Activated T-cell treated with anti-CD3 and anti-CD28 coated beads, Interleukin-2, amount 50 U/mL, for 72 hours (primary cell): ENCODE results near the gene MYBBP1A. TPM values are rescaled to one million over a fixed set of nuclear protein-coding genes. Genes with fewer than 3 reads are reported as not detected.

Experiments used
- ATAC-seq, 2 donors: fragments of 150-1000 bp; cut with Tn5 transposase; replicated peaks in 1 of 2; 2 replicates each; pipeline ENCODE4 v1.10.0; 2021; ENCODE audit warnings: moderate library complexity in 2 of 2, mild to moderate bottlenecking in 1 of 2
- DNase-seq, 2 donors: peaks; one replicate each; pipeline ENCODE4 v3.0.0; 2021 to 2022; ENCODE audit warnings: mixed read lengths in 1 of 2
- H3K27ac Mint-ChIP-seq: one replicate; pipeline ENCODE4 v1.8.0; 2022; ENCODE audit warnings: mild to moderate bottlenecking, moderate library complexity, mixed read lengths
- H3K27me3 Mint-ChIP-seq: one replicate; pipeline ENCODE4 v1.8.0; 2022; ENCODE audit warnings: low read depth, mixed read lengths
- H3K36me3 Mint-ChIP-seq, 2 donors: one replicate each; pipeline ENCODE4 v1.8.0; 2022; ENCODE audit warnings: mixed read lengths in 2 of 2, mild to moderate bottlenecking in 1 of 2; ENCODE audit not compliant: insufficient read depth in 2 of 2
- H3K4me1 Mint-ChIP-seq: one replicate; pipeline ENCODE4 v1.8.0; 2022; ENCODE audit warnings: low read depth, mixed read lengths
- H3K4me3 Mint-ChIP-seq, 2 donors: one replicate each; pipeline ENCODE4 v1.8.0; 2022; ENCODE audit warnings: mild to moderate bottlenecking in 2 of 2, mixed read lengths in 2 of 2, moderate library complexity in 2 of 2
- H3K9me3 Mint-ChIP-seq, 2 donors: one replicate each; pipeline ENCODE4 v1.8.0; 2022; ENCODE audit warnings: mixed read lengths in 2 of 2
- total RNA-seq, 2 donors: library from RNA; stranded (reverse); gene quantifications; one replicate each; pipeline ENCODE4 v1.2.3, GENCODE V29; 2022

The MYBBP1A gene
- total RNA-seq, 2 donors from 2014 or later: 44.5 to 55.7 TPM

GRCh38 chr17:4576161-4576558 lies 21.0 kb upstream of the MYBBP1A start:
- no peak for DNase-seq
- Mint-ChIP-seq H3K9me3 (no peaks in the 10 kb centered on the region), H3K36me3 (no peaks in the 10 kb centered on the region), H3K4me3 (no peak overlapping the region), H3K4me1 (peaks cover 18% of the 10 kb centered on the region), H3K27ac (no peak overlapping the region), H3K27me3 (peaks cover 19% of the 10 kb centered on the region)
- ATAC-seq: no peak

DNA sequence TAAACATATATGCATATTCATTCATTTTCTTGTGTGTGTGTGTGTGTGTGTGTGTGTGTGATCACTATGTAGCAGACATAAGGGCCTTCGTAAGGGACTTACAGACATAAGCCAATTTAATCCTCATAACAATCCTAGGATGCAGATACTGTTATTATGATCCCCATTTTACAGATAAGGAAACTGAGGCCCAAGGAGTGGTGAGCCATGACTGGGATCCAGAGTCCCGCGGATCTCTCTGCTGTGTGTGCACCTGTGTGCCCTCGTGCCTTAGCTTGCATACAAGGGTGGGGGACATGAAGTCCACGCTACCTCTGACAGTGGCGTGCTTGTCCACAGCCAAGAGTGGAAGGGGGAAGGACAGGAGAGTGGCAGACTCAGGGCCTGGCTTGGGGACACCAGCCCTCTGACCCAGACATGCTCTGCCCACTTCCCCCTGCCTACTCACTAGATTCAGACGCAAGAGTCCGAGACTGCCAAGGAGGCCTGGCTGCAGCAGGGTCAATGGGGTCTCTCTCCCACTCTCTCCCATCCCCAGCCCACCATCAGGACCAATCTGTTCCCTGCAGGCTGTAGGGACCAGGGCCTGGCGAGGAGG lies 19.4 kb upstream of the MYBBP1A start:
- Mint-ChIP-seq H3K27me3 (peaks cover 14% of the 10 kb centered on the region), H3K4me3 (no peak overlapping the region), H3K27ac (no peak overlapping the region), H3K4me1 (peaks cover 18% of the 10 kb centered on the region), H3K36me3 (no peaks in the 10 kb centered on the region), H3K9me3 (no peaks in the 10 kb centered on the region)
- ATAC-seq: no peak
- DNase-seq: no peak

- Mint-ChIP-seq H3K4me1 (peaks cover 18% of the 10 kb centered on the region), H3K27ac (peak overlapping the region; percentile 43), H3K27me3 (peaks cover 14% of the 10 kb centered on the region), H3K4me3 (peak overlapping the region; percentile 31 to 58), H3K9me3 (no peaks in the 10 kb centered on the region), H3K36me3 (no peaks in the 10 kb centered on the region)
- ATAC-seq (peak; percentile 99), DNase-seq (peak; percentile 82 to 89)
Measured at GRCh38 chr17:4573669-4574068, 18.5 kb upstream of the MYBBP1A start.

- H3K27ac Mint-ChIP-seq: peak overlapping the region; percentile 2
- H3K36me3 Mint-ChIP-seq: no peaks in the 10 kb centered on the region
- DNase-seq (no peak), ATAC-seq (peak; percentile 2 to 4)
- H3K27me3 Mint-ChIP-seq: peaks cover 14% of the 10 kb centered on the region
- peak overlapping the region; percentile 31 to 58 for H3K4me3 Mint-ChIP-seq
- H3K9me3 Mint-ChIP-seq: no peaks in the 10 kb centered on the region
- peaks cover 18% of the 10 kb centered on the region for H3K4me1 Mint-ChIP-seq
Measured at GRCh38 chr17:4573115-4573514, 17.9 kb upstream of the MYBBP1A start.

DNA sequence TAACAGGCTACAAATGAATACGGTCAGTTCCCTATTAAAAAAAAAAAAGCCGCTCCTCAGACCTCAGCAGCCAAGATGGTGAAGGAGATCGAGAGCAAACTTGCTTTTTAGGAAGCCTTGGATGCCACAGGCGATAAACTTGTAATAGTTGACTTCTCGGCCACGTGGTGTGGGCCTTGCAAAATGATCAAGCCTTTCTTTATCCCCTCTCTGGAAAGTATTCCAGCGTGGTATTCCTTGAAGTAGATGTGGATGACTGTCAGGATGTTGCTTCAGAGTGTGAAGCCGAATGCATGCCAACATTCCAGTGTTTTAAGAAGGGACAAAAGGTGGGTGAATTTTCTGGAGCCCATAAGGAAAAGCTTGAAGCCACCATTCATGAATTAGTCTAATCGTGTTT lies 16.9 kb upstream of the MYBBP1A start:
- ATAC-seq (no peak), DNase-seq (no peak)
- H3K9me3 Mint-ChIP-seq: no peaks in the 10 kb centered on the region
- no peaks in the 10 kb centered on the region for H3K36me3 Mint-ChIP-seq
- H3K4me3 Mint-ChIP-seq: no peak overlapping the region
- no peak overlapping the region for H3K27ac Mint-ChIP-seq
- H3K27me3 Mint-ChIP-seq: peaks cover 14% of the 10 kb centered on the region
- peaks cover 18% of the 10 kb centered on the region for H3K4me1 Mint-ChIP-seq

DNA sequence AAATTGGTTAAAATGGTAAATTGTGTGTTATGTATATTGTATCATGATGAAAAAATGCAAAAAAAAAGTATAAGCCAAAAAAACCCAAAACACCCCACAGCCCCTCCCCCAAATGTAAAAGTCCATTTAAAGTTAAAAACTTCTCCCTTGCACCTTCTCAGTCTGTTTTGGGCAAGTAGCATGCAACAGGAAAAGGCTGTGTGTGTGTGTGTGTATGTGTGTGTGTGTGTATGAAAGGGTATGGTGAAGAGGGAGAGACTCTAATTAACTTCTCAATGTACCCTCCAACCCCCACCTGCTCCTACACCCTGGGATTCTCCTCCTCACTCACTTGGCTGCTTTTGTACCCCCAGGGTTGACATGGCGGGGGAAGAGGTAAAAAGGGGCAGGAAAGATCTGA lies 14.4 kb upstream of the MYBBP1A start:
- Mint-ChIP-seq H3K27ac (no peak overlapping the region), H3K4me3 (no peak overlapping the region), H3K27me3 (peaks cover 6% of the 10 kb centered on the region), H3K36me3 (no peaks in the 10 kb centered on the region), H3K4me1 (peaks cover 35% of the 10 kb centered on the region), H3K9me3 (no peaks in the 10 kb centered on the region)
- DNase-seq: no peak
- ATAC-seq: no peak

DNA sequence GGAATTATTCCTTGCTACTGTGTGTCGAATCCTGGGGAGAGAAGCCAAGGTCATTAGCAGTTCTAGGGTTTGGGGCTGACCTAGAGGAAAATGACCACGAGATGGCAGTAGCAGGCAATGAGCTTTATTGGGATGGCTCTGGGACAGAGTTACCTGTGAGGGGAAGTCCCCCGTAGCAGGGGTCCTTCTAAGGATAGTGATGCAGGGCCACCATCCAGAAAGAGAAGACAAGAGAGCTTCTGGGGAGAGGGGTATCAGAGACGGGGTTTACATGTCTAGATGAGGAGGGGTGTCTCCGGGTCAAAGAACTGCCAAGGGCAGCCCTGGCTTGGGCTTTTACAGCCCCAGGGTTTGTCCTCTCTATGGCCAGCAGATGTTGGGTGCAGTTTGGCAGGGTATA lies 11.6 kb upstream of the MYBBP1A start:
- DNase-seq (peak; percentile 64 to 66), ATAC-seq (peak; percentile 27 to 41)
- Mint-ChIP-seq H3K9me3 (peaks cover 0 to 1% of the 10 kb centered on the region in 2 donors), H3K27ac (no peak overlapping the region), H3K4me1 (peaks cover 42% of the 10 kb centered on the region), H3K4me3 (peak overlapping the region in 1 of 2 donors; percentile 4), H3K27me3 (peaks cover 5% of the 10 kb centered on the region), H3K36me3 (peaks cover 0 to 2% of the 10 kb centered on the region in 2 donors)

- H3K27ac Mint-ChIP-seq: no peak overlapping the region
- peaks cover 48% of the 10 kb centered on the region for H3K4me1 Mint-ChIP-seq
- DNase-seq (peak; percentile 59), ATAC-seq (peak; percentile 41 to 53)
- H3K27me3 Mint-ChIP-seq: no peaks in the 10 kb centered on the region
- peak overlapping the region; percentile 40 to 48 for H3K4me3 Mint-ChIP-seq
- H3K36me3 Mint-ChIP-seq: peaks cover 0 to 2% of the 10 kb centered on the region in 2 donors
- peaks cover 0 to 1% of the 10 kb centered on the region in 2 donors for H3K9me3 Mint-ChIP-seq
Measured at GRCh38 chr17:4565209-4566141, 10.3 kb upstream of the MYBBP1A start.

GRCh38 chr17:4562015-4562969 lies 7.1 kb upstream of the MYBBP1A start:
- Mint-ChIP-seq H3K4me3 (peak overlapping the region; percentile 65 to 84), H3K27me3 (no peaks in the 10 kb centered on the region), H3K9me3 (peaks cover 0 to 1% of the 10 kb centered on the region in 2 donors), H3K27ac (peak overlapping the region; percentile 90), H3K4me1 (peaks cover 56% of the 10 kb centered on the region), H3K36me3 (peaks cover 0 to 2% of the 10 kb centered on the region in 2 donors)
- ATAC-seq (peak; percentile 5 to 26), DNase-seq (no peak)

DNA sequence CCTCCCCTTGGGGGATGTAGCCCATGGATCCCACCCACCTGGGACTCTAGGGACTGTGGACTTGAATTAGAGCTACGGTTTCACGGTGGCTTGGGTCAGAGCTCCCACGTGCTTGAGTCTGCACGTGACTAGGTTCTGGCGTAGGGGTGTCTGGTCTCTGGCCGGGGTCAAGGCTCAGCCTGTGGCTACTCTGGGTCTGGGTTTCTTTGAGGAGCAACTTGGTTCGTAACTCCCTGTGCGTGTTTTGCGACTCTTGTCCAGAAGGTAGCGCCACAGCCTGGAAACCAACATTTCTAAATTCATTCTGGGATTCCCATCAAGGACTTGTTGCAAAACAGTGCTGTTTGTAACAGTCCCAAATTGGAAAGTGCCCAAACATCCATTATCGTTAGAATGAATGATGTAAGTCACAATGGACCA lies 5.7 kb upstream of the MYBBP1A start:
- peaks cover 55% of the 10 kb centered on the region for H3K4me1 Mint-ChIP-seq
- DNase-seq: no peak
- H3K36me3 Mint-ChIP-seq: peaks cover 0 to 2% of the 10 kb centered on the region in 2 donors

DNA sequence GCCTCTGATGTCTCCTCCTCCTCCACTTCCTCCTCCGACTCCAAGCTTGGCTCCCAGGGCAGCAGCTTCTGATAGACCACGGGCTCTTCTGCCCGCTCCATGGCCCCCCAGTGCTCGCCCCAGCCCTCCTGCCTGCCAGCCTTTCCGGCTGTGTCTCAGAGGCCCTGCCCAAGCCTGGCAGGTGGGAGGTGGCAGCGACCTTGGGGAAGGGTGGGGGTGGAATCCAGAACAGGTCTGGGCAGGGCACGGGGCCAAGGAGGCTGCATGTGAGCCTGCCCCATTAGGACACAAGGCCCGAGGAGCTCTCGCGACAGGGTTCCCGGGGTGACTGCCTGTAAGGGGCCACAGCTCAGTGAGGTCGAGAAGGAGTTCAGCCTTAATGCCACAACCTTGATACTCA lies 5.2 kb upstream of the MYBBP1A start, which contains the start of gene GGT6:
GGT6 (minus strand) TSS at position 157 of the 400 bp plus-strand sequence; CDS start at position 101, 56 bp downstream.
- Mint-ChIP-seq H3K9me3 (peaks cover 0 to 1% of the 10 kb centered on the region in 2 donors), H3K4me3 (no peak within 1 kb of the TSS), H3K36me3 (peaks cover 0 to 2% of the 10 kb centered on the region in 2 donors), H3K4me1 (peaks cover 55% of the 10 kb centered on the region), H3K27ac (no peak within 1 kb of the TSS), H3K27me3 (no peaks in the 10 kb centered on the region)
- no peak for DNase-seq
- ATAC-seq: no peak

More for the DNA sequence above, 5.7 kb upstream of the MYBBP1A start:
- Mint-ChIP-seq H3K4me3 (no peak overlapping the region), H3K9me3 (peaks cover 0 to 1% of the 10 kb centered on the region in 2 donors), H3K27ac (no peak overlapping the region), H3K27me3 (no peaks in the 10 kb centered on the region)
- ATAC-seq: no peak

- Mint-ChIP-seq H3K9me3 (peaks cover 0 to 1% of the 10 kb centered on the region in 2 donors), H3K4me3 (no peak overlapping the region), H3K27ac (no peak overlapping the region), H3K36me3 (peaks cover 0 to 2% of the 10 kb centered on the region in 2 donors), H3K4me1 (peaks cover 54% of the 10 kb centered on the region), H3K27me3 (no peaks in the 10 kb centered on the region)
- no peak for ATAC-seq
- DNase-seq: no peak
Measured at GRCh38 chr17:4559966-4560365, 4.8 kb upstream of the MYBBP1A start.
